GM18508 (cell line): ENCODE results near the gene ENC1.
"Not testable (repeated sequence)": the region's sequence is repeated elsewhere in the genome, so short reads cannot be mapped to it uniquely, and the experiment has no call there.

Experiments
- ATAC-seq: cut with Tn5 transposase; IDR thresholded peaks from one replicate; pipeline ENCODE4 v1.9.1; 2021; ENCODE audit warnings: moderate number of reproducible peaks; ENCODE audit not compliant: insufficient read depth, unreplicated experiment

The ENC1 gene

GRCh38 chr5:74640450-74640953 is at the start of gene ENC1:
Gene ENC1 (minus strand): TSS chr5:74640728. CDS start chr5:74636485, 4,243 bp downstream.
- ATAC-seq, result peak; percentile 32

- ATAC-seq, result no peak
These were observed 46.6 kb upstream of the ENC1 start for GRCh38 chr5:74686962-74687751.

GRCh38 chr5:74685979-74686631 is 45.6 kb upstream of the ENC1 start:
- no peak for ATAC-seq

- peak; percentile 41 for ATAC-seq
These were observed 44.6 kb upstream of the ENC1 start, which contains the start of gene HEXB for GRCh38 chr5:74684900-74685851. Gene HEXB (plus strand): TSS chr5:74685233. CDS start chr5:74685261, 28 bp downstream.

- ATAC-seq, result no peak
These were observed 39.4 kb upstream of the ENC1 start for GRCh38 chr5:74679966-74680365.

GRCh38 chr5:74679300-74679699 is 38.8 kb upstream of the ENC1 start:
- not testable (repeated sequence) for ATAC-seq

- ATAC-seq, result not testable (repeated sequence)
These were observed 37.6 kb upstream of the ENC1 start for GRCh38 chr5:74678123-74678522.

GRCh38 chr5:74676466-74676865 is 35.9 kb upstream of the ENC1 start:
- not testable (repeated sequence) for ATAC-seq

- ATAC-seq, result no peak
These were observed 32.7 kb upstream of the ENC1 start for GRCh38 chr5:74673011-74673790.

GRCh38 chr5:74672215-74672877 is 31.8 kb upstream of the ENC1 start:
- no peak for ATAC-seq

GRCh38 chr5:74670396-74671038 is 30.0 kb upstream of the ENC1 start:
- ATAC-seq, result no peak

GRCh38 chr5:74669821-74670220 is 29.3 kb upstream of the ENC1 start:
- no peak for ATAC-seq

GRCh38 chr5:74667396-74667795 is 26.9 kb upstream of the ENC1 start:
- no peak for ATAC-seq

- no peak for ATAC-seq
These were observed 25.3 kb upstream of the ENC1 start for GRCh38 chr5:74665816-74666215.

GRCh38 chr5:74665273-74665672 is 24.7 kb upstream of the ENC1 start:
- no peak for ATAC-seq

- no peak for ATAC-seq
These were observed 24.0 kb upstream of the ENC1 start for GRCh38 chr5:74664551-74664950.

GRCh38 chr5:74660873-74661272 is 20.3 kb upstream of the ENC1 start:
- no peak for ATAC-seq

- ATAC-seq, result no peak
These were observed 19.6 kb upstream of the ENC1 start for GRCh38 chr5:74660140-74660539.

GRCh38 chr5:74659172-74659571 is 18.6 kb upstream of the ENC1 start:
- no peak for ATAC-seq
